HepG2 (cell line): ENCODE data around the gene PHACTR3. TPM values are rescaled to one million over a fixed set of nuclear protein-coding genes. Genes with fewer than 3 reads are reported as not detected.

Source experiments
- ATAC-seq: fragments of 200-7000 bp; cut with Tn5 transposase; 3 replicates; pipeline ENCODE4 v1.9.1; 2020; ENCODE audit warnings: mild to moderate bottlenecking, moderate library complexity
- BruUV-seq: library from RNA; stranded (reverse); fragments of 400-500 nt; replicated peaks from 2 replicates; lab custom pipeline; 2021; lab: Mats Ljungman, UMichigan
- CTCF ChIA-PET: fragments of 300-600 bp; formaldehyde crosslinking; extraction: SDS; loops from one replicate; lab custom pipeline; 2021; ENCODE audit warnings: low total read pairs, inconsistent platforms, low intra/inter-chr PET ratio; lab: Yijun Ruan, JAX
- POLR2A ChIA-PET: fragments of 350-600 bp; sonication (Branson Sonifier 250); formaldehyde crosslinking; loops from one replicate; lab custom pipeline; 2020; ENCODE audit warnings: antibody characterized with exemption, inconsistent platforms; lab: Yijun Ruan, JAX
- DNase-seq: peaks from one replicate; pipeline ENCODE4 v3.0.0-alpha.2; 2015; ENCODE audit warnings: low spot score
- FAIRE-seq: peaks from 3 replicates; lab custom pipeline; 2011; peaks lifted over from hg19 to GRCh38; lab: Jason Lieb, UNC
- H2AFZ ChIP-seq: one replicate; pipeline ENCODE4 v1.6.1; 2011; ENCODE audit warnings: low read length, inconsistent platforms
- H3K27ac ChIP-seq: fragments of 300-600 bp; 3 replicates; pipeline ENCODE4 v1.8.0; 2011; ENCODE audit warnings: mixed run types, mild to moderate bottlenecking, mixed read lengths, low read length, inconsistent platforms; ENCODE audit not compliant: insufficient read depth; ENCODE audit errors: extremely low read length
- H3K27me3 ChIP-seq, 2 experiments: fragments of 200-600 bp in 1 of 2; 2 replicates in 1 of 2; 3 replicates in 1 of 2; pipeline versions ENCODE4 v1.6.0 to v1.8.0; 2011; ENCODE audit warnings: low read length in 2 of 2, mild to moderate bottlenecking in 2 of 2, moderate library complexity in 2 of 2, inconsistent platforms in 1 of 2; ENCODE audit not compliant: insufficient read depth in 2 of 2, control insufficient read depth in 1 of 2
- H3K36me3 ChIP-seq, 2 experiments: fragments of 200-600 bp in 1 of 2; replicated peaks in 1 of 2; 2 replicates in 1 of 2; 3 replicates in 1 of 2; pipeline versions ENCODE4 v1.5.1 to v1.8.0; 2011; ENCODE audit warnings: low read length in 2 of 2, inconsistent platforms in 1 of 2; ENCODE audit not compliant: insufficient read depth in 2 of 2, control insufficient read depth in 1 of 2
- H3K4me1 ChIP-seq: 2 replicates; pipeline ENCODE4 v1.5.1; 2012; ENCODE audit warnings: low read length, inconsistent platforms; ENCODE audit not compliant: insufficient read depth
- H3K4me2 ChIP-seq: 2 replicates; pipeline ENCODE4 v1.6.0; 2011; ENCODE audit warnings: low read depth, low read length, inconsistent platforms
- H3K4me3 ChIP-seq, 3 experiments: fragments of 200-600 bp in 1 of 3; sonication (generic), shearing (Covaris generic) in 1 of 3; replicated peaks in 1 of 3; 2 replicates each; pipeline ENCODE4 v1.5.1; 2011 to 2016; ENCODE audit warnings: low read length in 3 of 3, inconsistent platforms in 2 of 3, low read depth in 2 of 3, mild to moderate bottlenecking in 2 of 3, control low read depth in 1 of 3, mixed read lengths in 1 of 3; ENCODE audit not compliant: insufficient read depth in 1 of 3
- H3K79me2 ChIP-seq: one replicate; pipeline ENCODE4 v1.6.1; 2011; ENCODE audit warnings: low read length, inconsistent platforms; ENCODE audit not compliant: insufficient read depth
- H3K9ac ChIP-seq: 2 replicates; pipeline ENCODE4 v1.6.0; 2011; ENCODE audit warnings: mild to moderate bottlenecking, low read depth, low read length, inconsistent platforms; ENCODE audit not compliant: insufficient read depth
- H3K9me3 ChIP-seq: 2 replicates; pipeline ENCODE4 v1.5.1; 2012; ENCODE audit warnings: mild to moderate bottlenecking, low read length
- H4K20me1 ChIP-seq: 2 replicates; pipeline ENCODE4 v1.6.0; 2011; ENCODE audit warnings: inconsistent platforms, mild to moderate bottlenecking, low read length, moderate library complexity; ENCODE audit not compliant: insufficient read depth
- ARID5B ChIP-seq: IDR thresholded peaks from 2 replicates; pipeline ENCODE4 v1.4.0; 2020; ENCODE audit warnings: mild to moderate bottlenecking, missing genetic modification reagents
- BCL3 ChIP-seq: sonication (generic); formaldehyde crosslinking; IDR thresholded peaks from 2 replicates; pipeline ENCODE4 v1.5.1; 2020; ENCODE audit warnings: mild to moderate bottlenecking, missing genetic modification reagents, moderate library complexity
- CREB3 ChIP-seq: sonication (generic); formaldehyde crosslinking; IDR thresholded peaks from 2 replicates; pipeline ENCODE4 v1.5.0; 2020; ENCODE audit warnings: missing genetic modification reagents
- DNMT1 ChIP-seq: sonication (generic); formaldehyde crosslinking; IDR thresholded peaks from 2 replicates; pipeline ENCODE4 v1.5.1; 2020; ENCODE audit warnings: mild to moderate bottlenecking, missing genetic modification reagents
- NPAS2 ChIP-seq: sonication (generic); formaldehyde crosslinking; IDR thresholded peaks from 2 replicates; pipeline ENCODE4 v1.8.0; 2022; ENCODE audit warnings: mild to moderate bottlenecking, missing genetic modification reagents, borderline replicate concordance
- NR2F2 ChIP-seq: IDR thresholded peaks from 2 replicates; pipeline ENCODE4 v1.6.1; 2012; ENCODE audit warnings: low read depth, inconsistent platforms, borderline replicate concordance
- POLR2A ChIP-seq, 2 experiments: IDR thresholded peaks; 2 replicates each; pipeline ENCODE4 v1.6.1; 2011; ENCODE audit warnings: low read depth in 2 of 2, low read length in 2 of 2, mild to moderate bottlenecking in 1 of 2, moderate library complexity in 1 of 2; ENCODE audit not compliant: insufficient read depth in 1 of 2
- TOPORS ChIP-seq: sonication (generic); formaldehyde crosslinking; IDR thresholded peaks from 2 replicates; pipeline ENCODE4 v1.8.0; 2023; ENCODE audit warnings: mild to moderate bottlenecking, missing genetic modification reagents
- ZBTB26 ChIP-seq: IDR thresholded peaks from 2 replicates; pipeline ENCODE4 v1.6.1; 2016; ENCODE audit warnings: missing compliant biosample characterization, missing genetic modification reagents, borderline replicate concordance
- WGBS: methylation state at CpG from one replicate; pipeline ENCODE4 v1.1.6; 2017; ENCODE audit warnings: low lambda C conversion rate; 5-methylcytosine and 5-hydroxymethylcytosine counted together
- in situ Hi-C: cut with HindIII; loops from 2 replicates; pipeline ENCODE4 v1.10.0; 2017; ENCODE audit warnings: low pct_unique_long_range_greater_than_20kb; ENCODE audit not compliant: extremely low pct_ligation_motif_present
- intact Hi-C: fragments of 100-400 bp; cut with micrococcal nuclease; formaldehyde crosslinking; loops from one replicate; pipeline ENCODE4 v1.10.0; 2022; ENCODE audit not compliant: unreplicated experiment
- polyA plus RNA-seq, 8 experiments: library from polyadenylated mRNA; depleted of rRNA in 3 of 8; stranded (reverse) in 7 of 8; unstranded in 1 of 8; fragments of >200 nt; fragmentation: Illumina TruSeq in 4 of 8; extraction: Trizol in 4 of 8; gene quantifications; 2 replicates each; pipeline versions ENCODE4 v1.2.1 to v1.2.3, GENCODE V29; 2011 to 2016; ENCODE audit warnings: low read depth in 4 of 8, missing spikeins in 1 of 8, mixed read lengths in 1 of 8; ENCODE audit not compliant: insufficient read depth in 1 of 8
- total RNA-seq, 5 experiments: library from RNA; depleted of rRNA; stranded (reverse); fragments of >200 nt; fragmentation: Illumina TruSeq; extraction: Trizol; gene quantifications; 2 replicates each; pipeline ENCODE4 v1.2.3, GENCODE V29; 2016; ENCODE audit warnings: low read depth in 1 of 5

PHACTR3 gene
- total and polyA plus RNA-seq, 2 of the 13 experiments (the other 11 are each of a cell fraction or from before 2014, with no cell fraction given) = not detected

- no peaks in the 10 kb centered on the region for H3K4me1 ChIP-seq
- H3K27ac ChIP-seq = no peak overlapping the region
- H3K4me3 ChIP-seq = no peak overlapping the region
- ChIA-PET POLR2A (no interaction called here), CTCF (no interaction called here)
- no peak overlapping the region for H3K9ac ChIP-seq
- TF ChIP-seq TOPORS (CRISPR knock-in tag) = no peak
- TF ChIP-seq CREB3 (CRISPR knock-in tag) = no peak
- TF ChIP-seq BCL3 (CRISPR knock-in tag) = no peak
- TF ChIP-seq NPAS2 = no peak
- TF ChIP-seq NR2F2 = no peak
- TF ChIP-seq ARID5B = no peak
- no peak for TF ChIP-seq DNMT1 (CRISPR knock-in tag)
- TF ChIP-seq ZBTB26 = no peak
- no peak for TF ChIP-seq POLR2A (IDR thresholded peaks at IDR 0.05; ENCODE audit: insufficient read depth in 1 of 2, low read depth in 2 of 2, low read length in 2 of 2)
- H4K20me1 ChIP-seq = no peaks in the 10 kb centered on the region
- 35% methylated on average over 6 of the region's 6 CpGs for WGBS
- ATAC-seq (no peak), DNase-seq (no peak), FAIRE-seq (no peak)
- intact Hi-C loops = no loop called here
- no peaks in the 10 kb centered on the region for H3K79me2 ChIP-seq
- H3K9me3 ChIP-seq = no peaks in the 10 kb centered on the region
- H3K4me2 ChIP-seq = no peak overlapping the region
- BruUV-seq = no TSS peak
- H2AFZ ChIP-seq = no peak overlapping the region
- in situ Hi-C loops = no loop called here
- H3K27me3 ChIP-seq = peaks cover 3 to 36% of the 10 kb centered on the region in 2 experiments; a peak in 3 of 5 replicates
- no peaks in the 10 kb centered on the region for H3K36me3 ChIP-seq
Measured at GRCh38 chr20:59633656-59634251, 29.4 kb downstream of the PHACTR3 start.
